ENCODE results near the gene IQCC.

- TF ChIP-seq CTCF (IDR thresholded peaks at IDR 0.05) = no peak
- TF ChIP-seq POLR2A (IDR thresholded peaks at IDR 0.05) = no peak
- TF ChIP-seq EP300 (IDR thresholded peaks at IDR 0.05) = no peak
- no peak for TF ChIP-seq POLR2AphosphoS5 (IDR thresholded peaks at IDR 0.05)
Observed at GRCh38 chr1:32192220-32192948, 13.1 kb upstream of the IQCC start.
